Osteoblast (primary cell): ENCODE measurements around the gene GNAZ. TPM values are rescaled to one million over a fixed set of nuclear protein-coding genes. Genes with fewer than 3 reads are reported as not detected.

Source experiments
- DNase-seq: peaks from one replicate; pipeline ENCODE4 v3.0.0; 2011; ENCODE audit warnings: low spot score, mixed read lengths; ENCODE audit not compliant: insufficient read length; ENCODE audit errors: missing footprints
- H2AFZ ChIP-seq: 2 replicates; pipeline ENCODE4 v1.6.0; 2011; ENCODE audit warnings: mild to moderate bottlenecking, low read length
- H3K27ac ChIP-seq: 2 replicates; pipeline ENCODE4 v1.5.1; 2011; ENCODE audit warnings: mild to moderate bottlenecking, low read depth, low read length, moderate library complexity
- H3K27me3 ChIP-seq: 2 replicates; pipeline ENCODE4 v1.6.0; 2012; ENCODE audit warnings: mild to moderate bottlenecking, control low read depth, inconsistent platforms, low read length, moderate library complexity; ENCODE audit not compliant: insufficient read depth
- H3K36me3 ChIP-seq: 2 replicates; pipeline ENCODE4 v1.5.1; 2011; ENCODE audit warnings: mild to moderate bottlenecking, low read length, control low read depth, moderate library complexity; ENCODE audit not compliant: insufficient read depth
- H3K4me1 ChIP-seq: 2 replicates; pipeline ENCODE4 v1.5.1; 2011; ENCODE audit warnings: mild to moderate bottlenecking, low read length, control low read depth, moderate library complexity; ENCODE audit not compliant: insufficient read depth
- H3K4me2 ChIP-seq: 2 replicates; pipeline ENCODE4 v1.6.0; 2011; ENCODE audit warnings: mild to moderate bottlenecking, low read length; ENCODE audit not compliant: insufficient read depth
- H3K4me3 ChIP-seq: fragments of 200-600 bp; sonication (generic); 3 replicates; pipeline ENCODE4 v1.5.1; 2012; ENCODE audit warnings: mild to moderate bottlenecking, low read length, inconsistent platforms; ENCODE audit not compliant: insufficient read depth
- H3K79me2 ChIP-seq: 2 replicates; pipeline ENCODE4 v1.6.0; 2012; ENCODE audit warnings: mild to moderate bottlenecking, low read length, control low read depth, inconsistent platforms; ENCODE audit not compliant: insufficient read depth
- H3K9me3 ChIP-seq: 2 replicates; pipeline ENCODE4 v1.5.1; 2011; ENCODE audit warnings: low read depth, low read length, control low read depth
- H4K20me1 ChIP-seq: 2 replicates; pipeline ENCODE4 v1.6.0; 2012; ENCODE audit warnings: mild to moderate bottlenecking, low read length, control low read depth; ENCODE audit not compliant: insufficient read depth
- total RNA-seq: library from RNA; depleted of rRNA; stranded (reverse); fragments of >200 nt; gene quantifications from 2 replicates; pipeline ENCODE4 v1.2.3, GENCODE V29; 2012
- TF ChIP-seq, protein P1 (sequence below): IDR thresholded peaks from 2 replicates; pipeline ENCODE4 v1.5.1; 2011; ENCODE audit warnings: mild to moderate bottlenecking, low read depth, low read length, moderate library complexity; ENCODE audit errors: extremely low read depth

The GNAZ gene
- total RNA-seq, 1 donor, result 0.72 TPM

DNA sequence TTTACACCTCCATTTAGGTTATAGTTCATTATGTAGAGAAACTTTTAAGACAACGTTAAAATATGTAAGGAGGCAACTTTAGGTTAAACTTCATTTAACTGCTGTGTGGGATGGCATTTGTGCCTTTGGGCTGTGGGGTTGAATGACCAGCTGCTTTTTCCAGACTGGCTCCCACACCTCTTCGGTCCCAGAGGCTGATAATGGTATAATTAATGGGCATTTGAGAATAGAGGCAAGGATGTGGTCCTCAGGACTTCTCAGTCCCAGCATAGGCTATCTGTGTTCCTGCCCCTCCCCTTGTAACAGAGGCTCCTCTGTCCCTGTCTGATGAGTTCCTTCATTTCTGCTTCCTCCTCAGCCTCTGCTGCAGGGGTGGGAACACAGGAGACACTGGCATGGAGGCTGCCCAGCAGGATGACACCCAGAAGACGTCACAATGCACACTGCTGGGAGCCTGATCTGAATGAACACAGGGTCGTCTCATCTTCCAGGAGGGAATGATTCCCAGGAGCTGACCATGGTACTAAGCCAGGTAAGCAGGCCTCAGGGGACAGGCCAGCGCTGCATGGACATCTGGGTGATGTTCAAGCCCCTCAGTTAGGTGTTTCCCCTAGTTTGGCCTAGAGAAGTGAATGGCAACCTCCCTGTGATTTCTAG lies 17.1 kb upstream of the GNAZ start:
- no peaks in the 10 kb centered on the region for H3K9me3 ChIP-seq
- no peak overlapping the region for H3K4me2 ChIP-seq
- TF ChIP-seq, protein P1, sequence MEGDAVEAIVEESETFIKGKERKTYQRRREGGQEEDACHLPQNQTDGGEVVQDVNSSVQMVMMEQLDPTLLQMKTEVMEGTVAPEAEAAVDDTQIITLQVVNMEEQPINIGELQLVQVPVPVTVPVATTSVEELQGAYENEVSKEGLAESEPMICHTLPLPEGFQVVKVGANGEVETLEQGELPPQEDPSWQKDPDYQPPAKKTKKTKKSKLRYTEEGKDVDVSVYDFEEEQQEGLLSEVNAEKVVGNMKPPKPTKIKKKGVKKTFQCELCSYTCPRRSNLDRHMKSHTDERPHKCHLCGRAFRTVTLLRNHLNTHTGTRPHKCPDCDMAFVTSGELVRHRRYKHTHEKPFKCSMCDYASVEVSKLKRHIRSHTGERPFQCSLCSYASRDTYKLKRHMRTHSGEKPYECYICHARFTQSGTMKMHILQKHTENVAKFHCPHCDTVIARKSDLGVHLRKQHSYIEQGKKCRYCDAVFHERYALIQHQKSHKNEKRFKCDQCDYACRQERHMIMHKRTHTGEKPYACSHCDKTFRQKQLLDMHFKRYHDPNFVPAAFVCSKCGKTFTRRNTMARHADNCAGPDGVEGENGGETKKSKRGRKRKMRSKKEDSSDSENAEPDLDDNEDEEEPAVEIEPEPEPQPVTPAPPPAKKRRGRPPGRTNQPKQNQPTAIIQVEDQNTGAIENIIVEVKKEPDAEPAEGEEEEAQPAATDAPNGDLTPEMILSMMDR, result no peak
- H3K27me3 ChIP-seq, result no peaks in the 10 kb centered on the region
- H3K4me3 ChIP-seq, result no peak overlapping the region
- no peaks in the 10 kb centered on the region for H4K20me1 ChIP-seq
- no peak overlapping the region for H3K27ac ChIP-seq
- H3K4me1 ChIP-seq, result no peaks in the 10 kb centered on the region
- no peaks in the 10 kb centered on the region for H3K36me3 ChIP-seq
- H2AFZ ChIP-seq, result no peak overlapping the region
- H3K79me2 ChIP-seq, result no peaks in the 10 kb centered on the region
- DNase-seq, result no peak

DNA sequence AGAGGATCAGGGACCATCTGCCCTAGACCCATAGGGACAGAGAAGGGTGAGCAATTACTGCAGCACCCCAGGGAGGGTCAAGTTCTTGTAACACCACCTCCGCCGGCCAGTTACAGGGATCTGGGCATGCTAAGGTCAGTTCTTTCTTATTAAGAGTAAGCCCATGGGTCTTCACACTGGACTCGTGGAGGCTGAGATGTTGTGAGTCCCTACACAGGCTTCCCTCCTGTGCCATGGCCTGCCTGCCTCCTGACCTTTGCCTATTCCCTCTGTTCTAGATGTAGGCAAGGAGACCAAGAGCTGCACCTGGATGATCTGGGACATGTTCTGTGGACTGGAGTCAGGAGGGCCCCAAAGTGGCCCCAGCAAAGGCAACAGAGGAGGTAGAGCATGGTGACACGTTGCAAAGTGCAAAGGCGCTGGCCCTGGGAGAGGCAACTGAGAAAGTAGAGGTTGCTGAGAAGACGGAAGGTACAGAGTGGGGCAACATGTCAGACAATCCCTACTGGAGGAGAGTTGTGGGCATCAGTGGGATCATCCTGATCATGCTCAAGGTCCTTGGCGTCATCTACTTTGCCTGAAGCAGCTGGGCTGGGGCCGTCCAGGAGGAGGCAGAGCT lies 16.3 kb upstream of the GNAZ start:
- H3K4me2 ChIP-seq, result no peak overlapping the region
- no peaks in the 10 kb centered on the region for H4K20me1 ChIP-seq
- H3K4me1 ChIP-seq, result no peaks in the 10 kb centered on the region
- H3K27me3 ChIP-seq, result no peaks in the 10 kb centered on the region
- no peak for DNase-seq
- H3K27ac ChIP-seq, result no peak overlapping the region
- TF ChIP-seq, protein P1, result no peak
- no peak overlapping the region for H3K4me3 ChIP-seq
- no peaks in the 10 kb centered on the region for H3K9me3 ChIP-seq
- no peaks in the 10 kb centered on the region for H3K79me2 ChIP-seq
- no peak overlapping the region for H2AFZ ChIP-seq
- H3K36me3 ChIP-seq, result no peaks in the 10 kb centered on the region

DNA sequence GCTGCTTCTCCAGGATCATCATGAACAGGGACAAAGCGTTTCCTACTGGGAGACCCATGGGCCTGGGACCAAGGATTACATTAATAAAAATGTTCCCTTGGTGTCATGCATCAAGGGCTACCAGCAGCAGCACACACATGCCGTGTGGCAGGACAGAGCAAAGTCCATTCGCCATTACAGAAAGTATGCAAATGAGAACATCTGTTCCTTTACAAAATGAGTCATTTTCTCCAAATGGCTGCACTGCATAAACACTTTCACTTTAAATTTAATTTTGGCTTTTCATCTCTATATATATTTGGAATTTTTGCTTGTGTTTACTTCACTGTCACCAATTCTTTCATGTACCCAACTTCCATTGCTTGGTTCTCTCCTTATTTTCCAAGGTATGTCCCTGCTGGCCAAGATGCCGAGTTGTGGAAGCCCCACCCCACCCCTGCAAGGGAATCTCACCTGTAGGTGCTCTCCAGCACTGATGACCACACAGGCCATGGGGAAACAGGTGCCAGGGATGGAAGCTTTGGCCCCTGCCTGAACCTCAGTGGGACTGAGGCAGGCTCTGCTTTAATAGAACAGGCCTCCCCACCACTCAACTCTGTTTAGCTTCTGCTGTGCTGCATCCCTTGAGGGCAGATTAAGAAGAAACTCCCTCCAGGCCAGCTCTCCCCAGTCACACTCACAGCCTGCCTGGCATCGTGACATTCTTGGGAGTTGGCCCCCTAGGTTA lies 15.6 kb upstream of the GNAZ start:
- H3K4me3 ChIP-seq, result no peak overlapping the region
- H3K27ac ChIP-seq, result no peak overlapping the region
- H3K36me3 ChIP-seq, result no peaks in the 10 kb centered on the region
- H3K4me2 ChIP-seq, result no peak overlapping the region
- no peaks in the 10 kb centered on the region for H3K4me1 ChIP-seq
- DNase-seq, result no peak
- TF ChIP-seq, protein P1, result no peak
- H4K20me1 ChIP-seq, result no peaks in the 10 kb centered on the region
- no peaks in the 10 kb centered on the region for H3K79me2 ChIP-seq
- H3K27me3 ChIP-seq, result no peaks in the 10 kb centered on the region
- no peaks in the 10 kb centered on the region for H3K9me3 ChIP-seq
- H2AFZ ChIP-seq, result no peak overlapping the region
